ENCODE data around the gene ALG14. TPM values are rescaled to one million over a fixed set of nuclear protein-coding genes. Genes with fewer than 3 reads are reported as not detected.

The ALG14 gene
- polyA plus RNA-seq, 1 of the 3 experiments (the other 2 are of a cell fraction): 2.5 TPM

DNA sequence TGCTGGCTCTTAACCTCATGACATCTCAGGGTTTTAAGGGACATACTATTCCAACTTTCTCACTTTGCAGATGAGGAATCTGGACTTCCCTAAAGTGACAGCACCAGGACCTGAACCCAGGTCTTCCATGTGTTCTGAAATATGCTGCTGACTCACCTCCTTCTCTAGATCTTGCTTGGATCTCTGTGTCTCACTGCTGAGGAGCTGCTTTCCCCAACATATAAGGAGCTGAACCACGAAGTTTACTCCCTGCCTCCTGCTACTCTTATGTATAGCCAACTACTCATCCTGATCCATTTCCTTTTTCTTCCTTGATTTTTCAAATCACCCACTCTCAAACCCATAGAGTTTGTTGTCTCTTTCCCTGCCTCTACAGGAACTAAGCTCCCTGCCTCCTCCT, 38.2 kb downstream of the ALG14 start:
- H3F3A ChIP-seq (replicated peaks; ENCODE audit: insufficient read depth): peaks cover 24% of the 10 kb centered on the region
- H3K4me1 ChIP-seq (ENCODE audit: control insufficient read depth in 1 of 2, insufficient read depth in 2 of 2, low read depth in 1 of 2, low read length in 1 of 2): peaks cover 6 to 19% of the 10 kb centered on the region in 2 experiments; a peak in 3 of 4 replicates
- H3K27ac ChIP-seq (ENCODE audit: low read depth in 2 of 2, low read length in 1 of 2): peak overlapping the region in 1 of 2 experiments; percentile 90; a peak in 3 of 4 replicates
- ChIA-PET POLR2A (no interaction called here), CTCF (interaction anchor here (0.9 to 3.6 kb wide), 4 partner anchors 9 to 180 kb away, joined by 4 to 17 read pairs (median 9); no protein-coding TSS in a partner anchor)
- no peak overlapping the region for H3K4me3 ChIP-seq (ENCODE audit: low read depth in 2 of 2, low read length in 1 of 2)
- no peaks in the 10 kb centered on the region for H3K36me3 ChIP-seq (replicated peaks in 1 of 2; ENCODE audit: control insufficient read depth in 1 of 2, insufficient read depth in 2 of 2, low read length in 1 of 2)
- no peaks in the 10 kb centered on the region for H3K9me3 ChIP-seq
- no peak for TF ChIP-seq RFX5 (IDR thresholded peaks at IDR 0.05; ENCODE audit: low read length)
- no peak for TF ChIP-seq RXRA (IDR thresholded peaks at IDR 0.05; ENCODE audit: borderline replicate concordance, low read depth)
- TF ChIP-seq NFIC (IDR thresholded peaks at IDR 0.05; ENCODE audit: borderline replicate concordance): no peak
- TF ChIP-seq CHD2 (IDR thresholded peaks at IDR 0.05; ENCODE audit: low read length, partially characterized antibody): no peak
- no peak for TF ChIP-seq JUND (IDR thresholded peaks at IDR 0.05)
- TF ChIP-seq SIN3A (IDR thresholded peaks at IDR 0.05; ENCODE audit: borderline replicate concordance, low read depth, low read length): no peak
- TF ChIP-seq, protein P1, sequence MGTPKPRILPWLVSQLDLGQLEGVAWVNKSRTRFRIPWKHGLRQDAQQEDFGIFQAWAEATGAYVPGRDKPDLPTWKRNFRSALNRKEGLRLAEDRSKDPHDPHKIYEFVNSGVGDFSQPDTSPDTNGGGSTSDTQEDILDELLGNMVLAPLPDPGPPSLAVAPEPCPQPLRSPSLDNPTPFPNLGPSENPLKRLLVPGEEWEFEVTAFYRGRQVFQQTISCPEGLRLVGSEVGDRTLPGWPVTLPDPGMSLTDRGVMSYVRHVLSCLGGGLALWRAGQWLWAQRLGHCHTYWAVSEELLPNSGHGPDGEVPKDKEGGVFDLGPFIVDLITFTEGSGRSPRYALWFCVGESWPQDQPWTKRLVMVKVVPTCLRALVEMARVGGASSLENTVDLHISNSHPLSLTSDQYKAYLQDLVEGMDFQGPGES (IDR thresholded peaks at IDR 0.05; ENCODE audit: low read depth, low read length): no peak
- TF ChIP-seq TCF12 (IDR thresholded peaks at IDR 0.05): peak; percentile 7; the same call in 1 of the 2 replicates
- TF ChIP-seq, protein P2, sequence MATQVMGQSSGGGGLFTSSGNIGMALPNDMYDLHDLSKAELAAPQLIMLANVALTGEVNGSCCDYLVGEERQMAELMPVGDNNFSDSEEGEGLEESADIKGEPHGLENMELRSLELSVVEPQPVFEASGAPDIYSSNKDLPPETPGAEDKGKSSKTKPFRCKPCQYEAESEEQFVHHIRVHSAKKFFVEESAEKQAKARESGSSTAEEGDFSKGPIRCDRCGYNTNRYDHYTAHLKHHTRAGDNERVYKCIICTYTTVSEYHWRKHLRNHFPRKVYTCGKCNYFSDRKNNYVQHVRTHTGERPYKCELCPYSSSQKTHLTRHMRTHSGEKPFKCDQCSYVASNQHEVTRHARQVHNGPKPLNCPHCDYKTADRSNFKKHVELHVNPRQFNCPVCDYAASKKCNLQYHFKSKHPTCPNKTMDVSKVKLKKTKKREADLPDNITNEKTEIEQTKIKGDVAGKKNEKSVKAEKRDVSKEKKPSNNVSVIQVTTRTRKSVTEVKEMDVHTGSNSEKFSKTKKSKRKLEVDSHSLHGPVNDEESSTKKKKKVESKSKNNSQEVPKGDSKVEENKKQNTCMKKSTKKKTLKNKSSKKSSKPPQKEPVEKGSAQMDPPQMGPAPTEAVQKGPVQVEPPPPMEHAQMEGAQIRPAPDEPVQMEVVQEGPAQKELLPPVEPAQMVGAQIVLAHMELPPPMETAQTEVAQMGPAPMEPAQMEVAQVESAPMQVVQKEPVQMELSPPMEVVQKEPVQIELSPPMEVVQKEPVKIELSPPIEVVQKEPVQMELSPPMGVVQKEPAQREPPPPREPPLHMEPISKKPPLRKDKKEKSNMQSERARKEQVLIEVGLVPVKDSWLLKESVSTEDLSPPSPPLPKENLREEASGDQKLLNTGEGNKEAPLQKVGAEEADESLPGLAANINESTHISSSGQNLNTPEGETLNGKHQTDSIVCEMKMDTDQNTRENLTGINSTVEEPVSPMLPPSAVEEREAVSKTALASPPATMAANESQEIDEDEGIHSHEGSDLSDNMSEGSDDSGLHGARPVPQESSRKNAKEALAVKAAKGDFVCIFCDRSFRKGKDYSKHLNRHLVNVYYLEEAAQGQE (IDR thresholded peaks at IDR 0.05; ENCODE audit: low read depth, low read length): no peak
- no peak for TF ChIP-seq YY1 (IDR thresholded peaks at IDR 0.05; ENCODE audit: low read depth)
- TF ChIP-seq, protein P3, sequence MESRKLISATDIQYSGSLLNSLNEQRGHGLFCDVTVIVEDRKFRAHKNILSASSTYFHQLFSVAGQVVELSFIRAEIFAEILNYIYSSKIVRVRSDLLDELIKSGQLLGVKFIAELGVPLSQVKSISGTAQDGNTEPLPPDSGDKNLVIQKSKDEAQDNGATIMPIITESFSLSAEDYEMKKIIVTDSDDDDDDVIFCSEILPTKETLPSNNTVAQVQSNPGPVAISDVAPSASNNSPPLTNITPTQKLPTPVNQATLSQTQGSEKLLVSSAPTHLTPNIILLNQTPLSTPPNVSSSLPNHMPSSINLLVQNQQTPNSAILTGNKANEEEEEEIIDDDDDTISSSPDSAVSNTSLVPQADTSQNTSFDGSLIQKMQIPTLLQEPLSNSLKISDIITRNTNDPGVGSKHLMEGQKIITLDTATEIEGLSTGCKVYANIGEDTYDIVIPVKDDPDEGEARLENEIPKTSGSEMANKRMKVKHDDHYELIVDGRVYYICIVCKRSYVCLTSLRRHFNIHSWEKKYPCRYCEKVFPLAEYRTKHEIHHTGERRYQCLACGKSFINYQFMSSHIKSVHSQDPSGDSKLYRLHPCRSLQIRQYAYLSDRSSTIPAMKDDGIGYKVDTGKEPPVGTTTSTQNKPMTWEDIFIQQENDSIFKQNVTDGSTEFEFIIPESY (IDR thresholded peaks at IDR 0.05; ENCODE audit: borderline replicate concordance, low read depth): no peak
- TF ChIP-seq, protein P4, sequence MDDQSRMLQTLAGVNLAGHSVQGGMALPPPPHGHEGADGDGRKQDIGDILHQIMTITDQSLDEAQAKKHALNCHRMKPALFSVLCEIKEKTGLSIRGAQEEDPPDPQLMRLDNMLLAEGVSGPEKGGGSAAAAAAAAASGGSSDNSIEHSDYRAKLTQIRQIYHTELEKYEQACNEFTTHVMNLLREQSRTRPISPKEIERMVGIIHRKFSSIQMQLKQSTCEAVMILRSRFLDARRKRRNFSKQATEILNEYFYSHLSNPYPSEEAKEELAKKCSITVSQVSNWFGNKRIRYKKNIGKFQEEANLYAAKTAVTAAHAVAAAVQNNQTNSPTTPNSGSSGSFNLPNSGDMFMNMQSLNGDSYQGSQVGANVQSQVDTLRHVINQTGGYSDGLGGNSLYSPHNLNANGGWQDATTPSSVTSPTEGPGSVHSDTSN (IDR thresholded peaks at IDR 0.05): no peak
- no peak for TF ChIP-seq FOXJ3 (CRISPR knock-in tag; IDR thresholded peaks at IDR 0.05)
- TF ChIP-seq TEAD4 (IDR thresholded peaks at IDR 0.05; ENCODE audit: borderline replicate concordance, insufficient read depth): no peak
- TF ChIP-seq EZH2phosphoT487 (IDR thresholded peaks at IDR 0.05; ENCODE audit: borderline replicate concordance, low read depth): no peak
- 0 out of 2 replicates have a peak, but pooled peaks have one; percentile 6 for TF ChIP-seq FOSL2 (IDR thresholded peaks at IDR 0.05; ENCODE audit: borderline replicate concordance, low read depth)
- TF ChIP-seq, protein P5, sequence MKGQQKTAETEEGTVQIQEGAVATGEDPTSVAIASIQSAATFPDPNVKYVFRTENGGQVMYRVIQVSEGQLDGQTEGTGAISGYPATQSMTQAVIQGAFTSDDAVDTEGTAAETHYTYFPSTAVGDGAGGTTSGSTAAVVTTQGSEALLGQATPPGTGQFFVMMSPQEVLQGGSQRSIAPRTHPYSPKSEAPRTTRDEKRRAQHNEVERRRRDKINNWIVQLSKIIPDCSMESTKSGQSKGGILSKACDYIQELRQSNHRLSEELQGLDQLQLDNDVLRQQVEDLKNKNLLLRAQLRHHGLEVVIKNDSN (IDR thresholded peaks at IDR 0.05; ENCODE audit: borderline replicate concordance, low read depth): no peak
- no peaks in the 10 kb centered on the region for H3K79me2 ChIP-seq (ENCODE audit: insufficient read depth)
- no peaks in the 10 kb centered on the region for H3K9me2 ChIP-seq
- H4K20me1 ChIP-seq (ENCODE audit: insufficient read depth): no peaks in the 10 kb centered on the region
- WGBS (ENCODE audit: low lambda C conversion rate): 63% methylated on average over 1 of the region's 1 CpG
- H3K4me2 ChIP-seq: peak overlapping the region; percentile 50; the same call in 1 of the 2 replicates
- no peak for DNase-seq
- no peak overlapping the region for H2AFZ ChIP-seq (ENCODE audit: low read depth)
- peak overlapping the region; percentile 56 for H3K9ac ChIP-seq
- no peaks in the 10 kb centered on the region for H3K27me3 ChIP-seq (ENCODE audit: insufficient read depth)

All from SK-N-SH (cell line).